HFF-Myc (cell line): ENCODE measurements around the gene CELF2.

Source experiments
- DNase-seq: peaks from one replicate; pipeline ENCODE4 v3.0.0-alpha.2; 2011; ENCODE audit warnings: low read depth; ENCODE audit errors: extremely low read depth
- H3K4me3 ChIP-seq: replicated peaks from 2 replicates; pipeline ENCODE4 v1.5.1; 2011; ENCODE audit warnings: low read depth, mild to moderate bottlenecking, control low read depth, low read length
- TF ChIP-seq, protein P1 (sequence below): IDR thresholded peaks from 2 replicates; pipeline ENCODE4 v1.5.1; 2012; ENCODE audit warnings: mild to moderate bottlenecking, low read depth, low read length, control low read depth; ENCODE audit errors: missing control alignments

CELF2 gene

DNA sequence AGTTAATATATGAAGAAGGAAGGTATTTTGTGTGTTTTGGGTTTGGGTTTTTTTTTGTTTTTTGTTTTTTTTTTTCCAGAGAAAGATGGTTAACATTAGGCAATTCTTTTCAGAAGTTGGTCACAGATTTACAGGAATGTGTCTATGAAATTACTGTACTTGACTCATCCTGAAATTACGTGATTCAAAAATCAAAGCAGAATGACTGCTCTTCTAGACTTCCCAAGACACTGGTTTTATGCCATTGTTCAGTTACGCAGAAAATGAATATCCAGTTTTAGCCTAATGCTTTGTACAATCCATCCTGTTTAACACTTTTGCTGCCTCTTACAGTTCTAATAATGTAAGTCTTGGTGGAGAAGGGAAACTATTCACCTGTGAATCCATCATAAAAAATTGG is 39.7 kb upstream of the CELF2 start:
- no peak for DNase-seq
- TF ChIP-seq, protein P1, sequence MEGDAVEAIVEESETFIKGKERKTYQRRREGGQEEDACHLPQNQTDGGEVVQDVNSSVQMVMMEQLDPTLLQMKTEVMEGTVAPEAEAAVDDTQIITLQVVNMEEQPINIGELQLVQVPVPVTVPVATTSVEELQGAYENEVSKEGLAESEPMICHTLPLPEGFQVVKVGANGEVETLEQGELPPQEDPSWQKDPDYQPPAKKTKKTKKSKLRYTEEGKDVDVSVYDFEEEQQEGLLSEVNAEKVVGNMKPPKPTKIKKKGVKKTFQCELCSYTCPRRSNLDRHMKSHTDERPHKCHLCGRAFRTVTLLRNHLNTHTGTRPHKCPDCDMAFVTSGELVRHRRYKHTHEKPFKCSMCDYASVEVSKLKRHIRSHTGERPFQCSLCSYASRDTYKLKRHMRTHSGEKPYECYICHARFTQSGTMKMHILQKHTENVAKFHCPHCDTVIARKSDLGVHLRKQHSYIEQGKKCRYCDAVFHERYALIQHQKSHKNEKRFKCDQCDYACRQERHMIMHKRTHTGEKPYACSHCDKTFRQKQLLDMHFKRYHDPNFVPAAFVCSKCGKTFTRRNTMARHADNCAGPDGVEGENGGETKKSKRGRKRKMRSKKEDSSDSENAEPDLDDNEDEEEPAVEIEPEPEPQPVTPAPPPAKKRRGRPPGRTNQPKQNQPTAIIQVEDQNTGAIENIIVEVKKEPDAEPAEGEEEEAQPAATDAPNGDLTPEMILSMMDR: no peak
- no peak overlapping the region for H3K4me3 ChIP-seq

- no peak overlapping the region for H3K4me3 ChIP-seq
- TF ChIP-seq, protein P1: no peak
- no peak for DNase-seq
Observed at GRCh38 chr10:10985361-10985760, 32.3 kb upstream of the CELF2 start.

DNA sequence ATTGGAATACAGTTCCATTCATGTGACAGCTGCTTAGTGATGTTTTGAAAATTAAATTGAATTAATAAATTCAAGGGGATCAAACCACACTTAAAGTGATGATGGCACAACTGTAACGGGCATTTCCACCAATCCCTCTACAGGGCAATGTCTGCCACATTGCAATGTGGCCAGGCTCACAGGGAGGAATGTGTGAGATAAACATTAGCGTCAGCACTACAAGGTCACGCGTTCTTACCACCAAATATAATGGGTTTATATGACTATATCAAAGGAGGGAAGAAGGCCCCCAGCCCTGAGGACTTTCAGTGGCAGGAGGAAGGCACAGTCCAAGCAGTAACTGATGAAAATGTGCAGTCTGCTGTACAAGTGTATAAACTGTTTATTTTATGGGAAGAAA is 31.1 kb upstream of the CELF2 start:
- DNase-seq: no peak
- TF ChIP-seq, protein P1: no peak
- no peak overlapping the region for H3K4me3 ChIP-seq

GRCh38 chr10:10987111-10987510 is 30.6 kb upstream of the CELF2 start:
- TF ChIP-seq, protein P1: no peak
- DNase-seq: no peak
- no peak overlapping the region for H3K4me3 ChIP-seq

DNA sequence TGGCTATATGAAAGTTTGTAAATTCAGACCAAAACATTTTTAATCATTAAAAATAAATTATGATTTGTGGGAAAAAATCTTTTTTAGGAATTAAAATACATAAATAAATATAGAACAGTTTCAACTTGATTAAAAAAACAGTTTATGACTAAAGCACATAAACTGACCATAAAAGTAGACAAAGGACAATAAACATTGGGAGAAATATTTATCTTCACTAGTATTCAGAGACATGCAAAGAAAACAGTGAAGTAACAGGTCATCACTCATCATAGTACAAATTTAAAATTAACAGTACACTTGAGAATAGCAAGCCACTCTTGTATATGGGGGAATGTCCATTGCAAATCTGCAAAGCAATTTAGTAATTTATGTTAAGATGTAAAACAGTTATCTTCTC is 28.0 kb upstream of the CELF2 start:
- H3K4me3 ChIP-seq: no peak overlapping the region
- TF ChIP-seq, protein P1: no peak
- DNase-seq: no peak

DNA sequence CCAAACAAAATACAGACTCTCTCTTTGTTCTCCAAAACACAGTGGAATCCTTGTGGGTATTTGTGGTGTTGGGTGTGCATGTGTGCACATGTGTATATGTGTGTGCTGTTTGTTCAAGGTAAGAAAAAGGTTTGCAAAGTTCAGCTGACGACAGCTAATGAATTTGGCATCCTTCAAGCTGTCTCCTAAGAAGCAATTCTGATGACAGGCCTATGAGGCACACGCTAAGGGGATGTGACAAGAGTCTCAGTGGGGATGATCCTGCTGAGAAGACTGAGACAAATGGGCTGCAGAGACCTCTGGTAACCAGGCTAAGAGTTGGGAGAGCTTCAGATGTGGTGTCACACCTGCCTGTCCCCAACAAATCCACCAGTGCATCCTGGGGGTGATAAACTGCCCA is 26.5 kb upstream of the CELF2 start:
- H3K4me3 ChIP-seq: no peak overlapping the region
- DNase-seq: no peak
- TF ChIP-seq, protein P1: no peak

DNA sequence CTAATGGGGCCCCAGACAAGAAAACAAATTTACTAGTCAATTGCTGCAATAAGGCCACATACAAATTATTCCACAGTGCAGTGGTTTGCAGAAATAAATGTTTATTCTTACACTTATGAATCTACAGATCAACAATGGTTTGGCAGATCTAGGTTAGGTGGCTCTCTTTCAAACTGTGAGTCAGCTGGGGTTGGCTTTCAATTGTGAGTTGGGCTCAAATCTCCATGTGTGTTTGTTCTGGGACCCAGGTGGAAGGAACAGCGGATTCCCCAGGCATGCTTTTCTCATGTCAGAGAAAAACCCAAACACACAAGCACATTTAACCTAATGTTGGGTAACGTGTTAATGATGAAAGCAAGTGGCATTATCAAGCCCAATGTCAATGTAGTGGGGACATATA is 25.6 kb upstream of the CELF2 start:
- TF ChIP-seq, protein P1: no peak
- DNase-seq: no peak
- no peak overlapping the region for H3K4me3 ChIP-seq
